ENCODE results near the gene TRAPPC3. TPM values are rescaled to one million over a fixed set of nuclear protein-coding genes. Genes with fewer than 3 reads are reported as not detected.

TRAPPC3 gene
- 105 and 113 TPM in 2 replicates for total RNA-seq

GRCh38 chr1:36149237-36149972 lies at the start of gene TRAPPC3:
Gene TRAPPC3, minus strand, starts transcription at chr1:36149486. Its CDS starts 108 bp downstream, at chr1:36149378.

GRCh38 chr1:36155408-36156328 lies 6.4 kb upstream of the TRAPPC3 start, which contains the start of gene MAP7D1:
Gene MAP7D1, plus strand, starts transcription at chr1:36156160. Its CDS starts 258 bp downstream, at chr1:36156418.

GRCh38 chr1:36125129-36125991 lies 23.9 kb downstream of the TRAPPC3 start, which contains the start of gene COL8A2:
Gene COL8A2, minus strand, starts transcription at chr1:36125222. Its CDS starts 24,980 bp downstream, at chr1:36100242.

GRCh38 chr1:36088577-36089392 lies 60.5 kb downstream of the TRAPPC3 start, which contains the start of gene ADPRS:
Gene ADPRS, plus strand, starts transcription at chr1:36088892. Its CDS starts 13 bp downstream, at chr1:36088905.

Other genes starting within 250 kb of the TRAPPC3 start
- 5.4 and 14.0 TPM in 2 replicates for gene AGO3, start 218.4 kb downstream of the TRAPPC3 start, total RNA-seq
- gene TEKT2, start 65.4 kb downstream of the TRAPPC3 start, total RNA-seq = 0.21 and 0.65 TPM in 2 replicates
- 53.6 and 69.9 TPM in 2 replicates for gene ADPRS, start 60.6 kb downstream of the TRAPPC3 start, total RNA-seq
- 0.74 and 1.1 TPM in 2 replicates for gene COL8A2, start 24.3 kb downstream of the TRAPPC3 start, total RNA-seq
- 215 and 318 TPM in 2 replicates for gene MAP7D1, start 6.7 kb upstream of the TRAPPC3 start, total RNA-seq
- gene THRAP3, start 75.0 kb upstream of the TRAPPC3 start, total RNA-seq = 55.6 and 95.5 TPM in 2 replicates
- 5.8 and 7.6 TPM in 2 replicates for gene SH3D21, start 156.9 kb upstream of the TRAPPC3 start, total RNA-seq
- gene EVA1B, start 174.2 kb upstream of the TRAPPC3 start, total RNA-seq = 32.0 and 36.7 TPM in 2 replicates
- 14.4 and 14.5 TPM in 2 replicates for gene STK40, start 236.4 kb upstream of the TRAPPC3 start, total RNA-seq
- gene LSM10, start 248.4 kb upstream of the TRAPPC3 start, total RNA-seq = 29.7 and 45.2 TPM in 2 replicates